ENCODE results near the gene SNX5.

SNX5 gene

DNA sequence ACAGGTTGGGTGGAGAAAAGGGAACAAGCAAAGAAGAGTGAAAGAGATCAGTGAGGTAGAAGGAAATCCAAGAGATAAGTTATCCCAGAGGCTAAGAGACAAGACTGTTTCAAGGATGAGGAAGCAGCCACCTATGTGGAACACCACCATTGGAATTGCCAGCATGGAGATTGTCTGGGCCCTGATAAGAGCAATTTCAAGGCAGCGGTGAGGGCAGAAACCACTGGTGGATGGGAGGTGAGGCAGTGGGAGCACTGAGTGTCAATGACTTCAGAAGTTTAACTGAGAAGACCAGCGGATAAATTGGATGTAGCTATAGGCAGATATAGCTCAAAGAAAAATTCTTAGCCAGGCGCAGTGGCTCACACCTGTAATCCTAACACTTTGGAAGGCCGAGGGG, 56.7 kb downstream of the SNX5 start:
- no peak for DNase-seq

DNA sequence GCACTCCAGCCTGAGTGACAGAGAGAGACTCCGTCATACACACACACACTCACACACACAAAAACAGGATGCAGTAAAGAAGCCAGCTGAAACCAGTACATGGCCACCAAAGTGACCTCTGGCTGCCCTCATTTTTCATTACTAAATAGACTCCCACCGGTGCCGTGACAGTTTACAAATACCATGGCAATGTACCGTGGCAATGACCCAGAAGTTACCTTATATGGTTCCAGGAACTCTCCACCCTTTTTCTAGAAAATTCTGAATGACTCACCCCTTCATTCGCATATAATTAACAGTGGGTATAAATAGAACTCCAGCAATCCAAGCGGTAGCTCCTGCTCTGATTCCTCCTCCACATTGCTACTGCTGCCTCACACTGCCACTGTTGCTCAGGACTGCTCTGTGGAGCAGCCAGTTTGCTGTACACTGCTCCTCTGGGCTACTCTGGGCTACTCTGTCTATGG, 57.7 kb downstream of the SNX5 start:
- DNase-seq: no peak

DNA sequence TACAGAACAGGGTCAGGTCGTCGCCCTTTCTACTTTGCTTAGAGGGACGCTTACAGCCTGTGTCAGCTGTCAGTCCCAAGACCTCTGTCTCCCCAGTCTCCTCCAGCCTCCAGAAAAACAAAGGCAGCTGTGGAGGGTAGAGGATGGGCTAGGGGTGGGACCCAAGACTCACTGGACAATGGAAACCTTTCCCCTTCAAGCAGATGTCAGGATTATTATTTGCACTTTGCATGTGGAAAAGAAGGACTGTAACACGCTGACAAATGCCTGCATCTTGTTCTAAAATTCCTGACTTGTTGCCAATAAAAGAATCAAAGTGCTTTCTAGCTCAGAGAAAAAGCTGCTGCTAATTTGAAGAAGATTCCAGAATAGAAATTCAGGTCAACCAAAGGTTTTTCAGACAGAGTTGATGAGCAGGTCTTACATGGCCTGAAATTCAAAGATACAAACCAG, 58.7 kb downstream of the SNX5 start:
- no peak for DNase-seq

DNA sequence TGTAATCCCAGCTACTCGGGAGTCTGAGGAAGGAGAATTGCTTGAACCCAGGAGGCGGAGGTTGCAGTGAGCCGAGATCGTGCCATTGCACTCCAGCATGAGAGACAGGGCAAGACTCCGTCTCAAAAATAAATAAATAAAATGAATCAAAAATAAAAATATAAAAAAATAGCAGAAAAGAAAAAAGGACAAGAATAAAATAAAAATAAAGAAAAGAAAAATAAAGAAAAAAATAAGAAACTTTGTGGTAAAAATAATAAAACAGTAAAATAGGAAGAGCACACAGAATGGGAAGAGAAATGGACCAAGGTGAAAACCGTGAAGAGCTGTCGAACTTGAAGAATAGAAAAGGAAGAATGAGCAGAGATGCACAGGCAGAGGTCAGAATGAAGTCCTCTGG, 63.0 kb downstream of the SNX5 start:
- DNase-seq: no peak

DNA sequence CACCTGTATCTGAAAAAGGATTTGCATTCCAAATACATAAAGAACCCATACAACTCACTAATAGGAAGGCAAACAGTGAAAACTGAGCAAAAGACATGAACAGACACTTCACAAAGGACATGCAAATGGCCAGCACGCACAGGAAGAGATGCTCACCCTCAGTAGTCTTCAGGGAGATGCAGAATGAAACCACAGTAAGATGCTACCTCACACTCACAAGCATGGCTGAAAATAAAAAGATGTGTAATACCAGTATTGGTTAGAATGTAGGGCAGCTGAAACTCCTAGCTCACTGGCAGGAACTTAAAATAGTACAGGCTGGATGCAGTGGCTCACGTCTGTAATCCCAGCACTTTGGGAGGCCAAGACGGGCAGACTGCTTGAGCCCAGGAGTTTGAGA, 64.6 kb downstream of the SNX5 start:
- DNase-seq: no peak

DNA sequence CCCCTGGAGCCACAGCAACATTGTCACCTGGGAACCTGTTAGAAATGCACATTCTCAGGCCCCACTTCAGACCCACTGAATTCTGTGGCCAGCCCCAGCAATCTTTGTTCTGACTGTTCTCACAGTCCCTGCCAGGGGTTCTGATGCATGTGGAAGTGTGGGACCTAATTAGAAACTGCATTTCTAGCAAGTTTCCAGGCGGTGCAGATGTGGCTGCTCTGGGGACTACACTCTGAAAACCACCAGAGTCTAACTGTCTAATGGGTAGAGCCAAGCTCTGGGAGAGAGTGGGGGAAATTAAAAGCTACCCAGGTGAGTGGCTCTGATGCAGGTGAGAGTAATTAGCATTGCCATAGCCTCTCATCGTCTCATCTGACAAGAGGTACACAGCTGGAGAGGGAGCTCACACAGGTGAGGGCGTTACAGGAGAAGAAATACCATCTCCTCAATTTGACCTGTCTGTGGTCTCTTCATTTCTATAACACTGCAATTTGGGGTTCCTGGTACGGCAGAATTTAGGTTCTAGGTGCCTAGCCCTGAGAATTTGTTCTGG, 66.0 kb downstream of the SNX5 start:
- DNase-seq: no peak

DNA sequence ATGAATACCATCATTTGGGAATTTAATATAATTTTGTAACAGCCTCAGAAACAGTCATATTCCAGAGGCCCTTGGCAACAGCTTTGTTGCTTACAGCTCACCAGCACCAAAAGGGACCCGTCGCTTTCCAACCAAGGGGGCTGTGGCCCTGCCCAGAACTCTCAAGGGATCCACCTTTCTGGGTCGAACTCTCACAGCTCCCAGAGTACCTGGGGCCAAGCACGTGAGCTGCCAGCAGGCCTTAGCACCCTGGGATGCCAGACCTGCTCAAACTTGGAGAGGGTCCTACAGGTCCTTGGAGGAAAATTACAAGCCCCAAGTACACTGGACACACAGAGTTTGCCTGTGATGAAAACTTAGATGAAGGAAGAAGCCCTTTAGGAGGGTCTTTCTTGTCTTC, 66.6 kb downstream of the SNX5 start:
- DNase-seq: no peak

DNA sequence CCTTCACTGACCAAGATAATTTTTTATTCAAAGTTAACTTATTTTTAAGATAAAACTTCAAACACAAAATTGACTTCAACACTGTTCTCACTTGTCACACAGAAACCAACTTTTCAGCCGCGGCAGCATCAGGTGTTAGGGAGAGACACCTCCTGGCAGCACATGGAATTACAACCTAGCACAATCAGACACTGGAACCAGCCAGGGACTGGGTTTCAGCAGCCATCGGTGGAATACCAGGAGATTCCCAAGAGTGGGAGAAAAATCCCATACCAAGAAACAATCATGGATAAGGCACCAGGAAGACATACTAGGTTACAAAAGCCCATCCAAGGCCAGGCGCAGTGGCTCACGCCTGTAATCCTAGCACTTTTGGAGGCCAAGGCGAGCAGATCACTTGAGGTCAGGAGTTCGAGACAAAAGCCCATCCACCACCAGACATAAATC, 70.0 kb downstream of the SNX5 start:
- peak; percentile 8 for DNase-seq

DNA sequence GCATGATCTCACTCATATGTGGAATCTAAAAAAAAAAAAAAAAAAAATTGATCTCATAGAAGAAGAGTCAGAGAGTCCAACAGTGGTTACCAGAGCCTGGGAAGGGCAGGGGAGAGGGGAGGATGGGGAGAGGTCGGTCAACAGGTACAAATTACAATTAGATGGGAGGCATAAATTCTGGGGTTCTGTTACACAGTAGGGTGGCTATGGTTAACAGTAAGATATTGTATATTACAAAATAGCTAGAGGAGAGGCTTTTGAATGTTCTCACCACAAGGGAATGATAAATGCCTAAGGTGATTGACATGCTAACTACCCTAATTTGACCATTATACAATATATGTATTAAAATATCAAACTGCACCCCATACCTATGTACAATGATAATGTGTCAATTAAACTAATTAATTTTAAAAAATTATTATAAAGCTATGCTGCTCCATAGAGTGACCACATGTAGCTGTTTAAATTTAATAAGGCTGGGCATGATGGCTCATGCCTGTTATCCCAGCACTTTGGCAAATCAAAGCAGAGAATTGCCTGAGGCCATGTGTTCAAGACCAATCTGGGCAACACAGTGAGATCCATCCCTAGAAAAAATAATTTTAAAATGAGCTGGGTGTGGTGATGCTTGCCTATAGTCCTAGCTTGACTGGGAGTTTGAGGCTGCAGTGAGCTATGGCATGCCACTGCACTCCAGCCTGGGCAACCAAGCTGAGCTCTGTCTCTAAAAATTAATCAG, 70.9 kb downstream of the SNX5 start:
- DNase-seq: no peak

DNA sequence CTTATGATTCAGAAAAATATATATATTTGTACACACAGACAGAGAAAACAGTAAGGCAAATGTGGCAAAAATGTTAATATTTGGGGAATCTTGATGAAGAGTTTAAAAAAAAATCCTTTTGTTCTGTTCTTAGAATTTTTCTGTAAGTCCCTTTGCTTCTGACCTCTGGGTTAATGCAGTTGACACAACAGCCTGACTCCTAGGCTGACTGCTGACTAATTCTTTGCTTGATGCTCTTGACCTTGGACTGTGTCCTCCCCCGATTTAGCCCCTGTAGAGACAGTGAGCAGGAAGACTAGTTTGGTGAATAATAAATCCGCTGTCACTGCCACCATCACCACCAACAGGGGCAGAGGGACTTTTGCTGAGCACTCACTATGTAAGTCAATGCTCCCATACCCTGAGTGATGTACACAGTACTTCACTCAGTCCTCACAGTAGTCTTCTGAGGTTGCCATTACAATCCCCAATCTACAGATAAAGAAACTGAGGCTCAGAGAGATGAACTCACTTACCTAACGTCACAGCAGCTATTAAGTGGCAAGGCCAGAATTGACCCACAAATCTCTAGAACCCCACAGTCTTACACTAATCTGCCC, 71.7 kb downstream of the SNX5 start:
- DNase-seq: no peak

DNA sequence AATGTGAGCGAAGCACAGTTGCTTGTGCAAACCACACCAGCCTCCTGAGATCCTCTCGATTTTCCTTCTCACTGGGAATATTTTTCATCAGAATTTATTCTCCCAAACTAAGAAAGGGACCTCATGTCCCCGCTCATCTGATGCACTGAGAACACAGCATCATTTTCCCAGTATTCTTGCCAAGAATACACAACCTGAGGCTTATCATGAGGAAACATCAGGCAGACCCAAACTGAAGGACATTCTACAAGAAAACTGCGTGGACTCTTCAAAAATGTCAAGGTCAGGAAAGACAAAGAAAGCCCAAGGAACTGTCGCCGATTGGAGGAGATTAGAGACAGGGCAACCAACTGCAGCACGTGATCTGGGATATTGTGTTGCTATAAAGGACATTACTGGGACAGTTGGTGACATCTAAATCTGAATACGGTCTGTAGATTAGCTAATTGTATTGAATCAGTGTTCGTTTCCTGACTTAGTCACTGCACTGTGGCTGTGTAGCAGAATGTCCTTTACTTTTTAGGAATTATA, 72.3 kb downstream of the SNX5 start:
- no peak for DNase-seq

DNA sequence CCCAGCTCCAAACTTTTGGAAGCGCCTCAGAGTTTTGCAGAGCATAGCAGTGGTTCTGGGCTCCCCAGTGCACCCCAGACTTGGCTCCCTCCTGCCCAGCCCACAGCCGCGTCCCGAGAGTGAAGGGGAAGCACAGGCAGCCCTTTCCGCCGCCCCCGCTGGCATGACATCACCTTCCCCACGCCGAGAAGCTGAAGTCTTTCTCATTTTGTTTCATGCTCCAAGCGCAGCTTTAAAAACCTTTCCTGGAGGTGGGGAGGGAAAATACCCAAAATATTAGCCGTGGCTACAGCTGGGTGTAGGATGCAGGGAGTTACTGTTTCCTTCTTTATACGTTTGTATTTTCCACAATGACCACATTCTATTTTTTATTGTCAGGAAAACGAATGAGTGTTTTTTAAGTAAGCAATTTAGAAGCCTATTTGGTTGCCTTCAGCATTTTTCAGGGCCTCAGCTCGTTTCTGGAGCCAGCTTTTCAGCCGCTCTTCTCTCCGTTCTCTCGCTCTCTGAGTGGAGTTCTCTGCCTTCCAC, 72.9 kb downstream of the SNX5 start:
- no peak for DNase-seq

DNA sequence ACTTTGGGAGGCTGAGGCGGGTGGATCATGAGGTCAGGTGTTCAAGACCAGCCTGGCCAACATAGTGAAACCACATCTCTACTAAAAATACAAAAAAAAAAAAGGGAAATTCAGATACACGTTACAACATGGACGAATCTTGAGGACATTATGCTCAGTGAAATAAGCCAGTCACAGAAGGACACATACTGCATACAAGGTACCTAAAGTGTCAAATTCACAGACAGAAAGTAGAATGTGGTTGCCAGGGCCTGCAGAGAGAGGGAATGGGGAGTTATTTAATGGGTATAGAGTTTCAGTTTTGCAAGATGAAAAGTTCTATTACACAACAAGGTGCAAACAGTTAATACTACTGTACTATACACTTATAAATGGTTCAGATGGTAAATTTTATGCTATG, 75.1 kb downstream of the SNX5 start:
- no peak for DNase-seq

DNA sequence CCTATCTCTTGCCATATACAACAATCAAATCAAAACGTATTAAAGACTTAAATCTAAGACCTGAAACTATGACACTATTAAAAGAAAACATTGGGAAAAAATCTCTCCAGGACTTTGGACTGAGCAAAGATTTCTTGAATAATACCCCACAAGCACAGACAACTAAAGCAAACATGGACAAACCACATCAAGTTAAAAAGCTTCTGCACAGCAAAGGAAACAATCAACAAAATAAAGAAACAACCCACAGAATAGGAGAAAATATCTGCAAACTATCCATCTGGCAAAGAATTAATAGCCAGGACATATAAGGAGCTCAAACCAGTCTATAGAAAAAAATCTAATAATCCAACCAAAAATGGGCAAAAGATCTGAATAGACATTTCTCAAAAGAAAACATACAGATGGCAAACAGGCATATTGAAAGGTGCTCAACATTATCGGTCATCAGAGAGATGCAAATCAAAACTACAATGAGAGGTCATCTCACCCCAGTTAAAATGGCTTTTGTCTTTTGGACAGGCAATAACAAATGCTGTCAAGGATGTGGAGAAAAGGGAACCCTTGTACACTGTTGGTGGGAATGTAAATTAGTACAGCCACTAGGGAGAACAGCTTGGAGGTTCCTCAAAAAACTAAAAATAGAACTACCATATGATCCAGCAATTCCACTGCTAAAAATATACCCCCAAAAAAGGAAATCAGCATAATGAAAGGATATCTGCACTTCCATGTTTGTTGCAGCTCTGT, 76.2 kb downstream of the SNX5 start:
- no peak for DNase-seq

Data from NCI-H1694 treated with DMSO at 0.1 percent for 48 hours (cell line).